IMR-90 (cell line): ENCODE results near the gene MX1. TPM values are rescaled to one million over a fixed set of nuclear protein-coding genes. Genes with fewer than 3 reads are reported as not detected.

ENCODE experiments used
- ATAC-seq: fragments of 200-7000 bp; cut with Tn5 transposase; 2 replicates; pipeline ENCODE4 v1.9.1; 2020; ENCODE audit warnings: low read depth, mild to moderate bottlenecking, moderate library complexity
- BruUV-seq: library from RNA; stranded (reverse); fragments of 400-500 nt; replicated peaks from 2 replicates; lab custom pipeline; 2021; lab: Mats Ljungman, UMichigan
- CTCF ChIA-PET: fragments of 300-600 bp; formaldehyde crosslinking; extraction: SDS; loops from one replicate; lab custom pipeline; 2021; ENCODE audit warnings: antibody characterized with exemption; lab: Yijun Ruan, JAX
- POLR2A ChIA-PET: fragments of 300-600 bp; sonication (Branson Sonifier 250); formaldehyde crosslinking; loops from one replicate; lab custom pipeline; 2022; ENCODE audit warnings: antibody characterized with exemption; ENCODE audit not compliant: unreplicated experiment; lab: Charles Lee
- DNase-seq: peaks from one replicate; pipeline ENCODE4 v3.0.0; 2013
- H2AFZ ChIP-seq: replicated peaks from 2 replicates; pipeline ENCODE3; 2013; ENCODE audit warnings: low read length, mild to moderate bottlenecking; ENCODE audit not compliant: poor library complexity
- H2AK5ac ChIP-seq: 2 replicates; pipeline ENCODE4 v1.6.1; 2013; ENCODE audit warnings: low read depth, low read length, inconsistent platforms
- H2AK9ac ChIP-seq: replicated peaks from 2 replicates; pipeline ENCODE3; 2013; ENCODE audit warnings: mild to moderate bottlenecking, low read depth, low read length, moderate library complexity; ENCODE audit not compliant: poor library complexity
- H2BK120ac ChIP-seq: 2 replicates; pipeline ENCODE4 v1.6.1; 2013; ENCODE audit warnings: low read depth, low read length, inconsistent platforms
- H2BK15ac ChIP-seq: 3 replicates; pipeline ENCODE4 v1.6.1; 2013; ENCODE audit warnings: low read depth, low read length, inconsistent platforms
- H2BK20ac ChIP-seq: 2 replicates; pipeline ENCODE4 v1.6.1; 2013; ENCODE audit warnings: low read depth, mild to moderate bottlenecking, inconsistent platforms, low read length, moderate library complexity
- H2BK5ac ChIP-seq: 2 replicates; pipeline ENCODE4 v1.6.1; 2013; ENCODE audit warnings: mild to moderate bottlenecking, low read depth, low read length, inconsistent platforms; ENCODE audit not compliant: poor library complexity, severe bottlenecking
- H3K14ac ChIP-seq: replicated peaks from 2 replicates; pipeline ENCODE4 v1.6.1; 2013; ENCODE audit warnings: low read depth, low read length, inconsistent platforms
- H3K18ac ChIP-seq: 2 replicates; pipeline ENCODE4 v1.6.1; 2013; ENCODE audit warnings: low read depth, low read length, control low read depth
- H3K23ac ChIP-seq: 2 replicates; pipeline ENCODE4 v1.6.1; 2013; ENCODE audit warnings: low read depth, low read length, inconsistent platforms
- H3K27ac ChIP-seq: 2 replicates; pipeline ENCODE4 v1.5.1; 2013; ENCODE audit warnings: mild to moderate bottlenecking, control low read depth, low read length; ENCODE audit not compliant: insufficient read depth
- H3K27me3 ChIP-seq: 2 replicates; pipeline ENCODE4 v1.6.1; 2013; ENCODE audit warnings: low read length; ENCODE audit not compliant: control insufficient read depth, insufficient read depth
- H3K36me3 ChIP-seq: 2 replicates; pipeline ENCODE4 v1.6.1; 2013; ENCODE audit warnings: low read length, mixed read lengths; ENCODE audit not compliant: control insufficient read depth, insufficient read depth
- H3K4ac ChIP-seq: 2 replicates; pipeline ENCODE4 v1.6.1; 2013; ENCODE audit warnings: low read depth, low read length, inconsistent platforms
- H3K4me1 ChIP-seq: 2 replicates; pipeline ENCODE4 v1.6.1; 2013; ENCODE audit warnings: low read length, mixed read lengths; ENCODE audit not compliant: control insufficient read depth, insufficient read depth
- H3K4me2 ChIP-seq: 2 replicates; pipeline ENCODE4 v1.6.1; 2013; ENCODE audit warnings: low read depth, mild to moderate bottlenecking, control low read depth, low read length, moderate library complexity
- H3K4me3 ChIP-seq: 2 replicates; pipeline ENCODE4 v1.5.1; 2013; ENCODE audit warnings: low read depth, mild to moderate bottlenecking, control low read depth, low read length, moderate library complexity; ENCODE audit not compliant: insufficient read depth
- H3K56ac ChIP-seq: 2 replicates; pipeline ENCODE4 v1.6.1; 2013; ENCODE audit warnings: low read length, inconsistent platforms; ENCODE audit not compliant: insufficient read depth; ENCODE audit errors: extremely low read depth
- H3K79me1 ChIP-seq, 2 experiments: 2 replicates each; pipeline ENCODE4 v1.6.1; 2013; ENCODE audit warnings: low read length in 2 of 2, inconsistent platforms in 1 of 2, low read depth in 1 of 2
- H3K9ac ChIP-seq: 2 replicates; pipeline ENCODE4 v1.6.1; 2013; ENCODE audit warnings: low read depth, low read length, control low read depth
- H3K9me1 ChIP-seq: 2 replicates; pipeline ENCODE4 v1.6.1; 2013; ENCODE audit warnings: low read length, inconsistent platforms; ENCODE audit not compliant: insufficient read depth
- H3K9me3 ChIP-seq: 2 replicates; pipeline ENCODE4 v1.6.1; 2013; ENCODE audit warnings: low read length; ENCODE audit not compliant: control insufficient read depth, insufficient read depth
- H4K20me1 ChIP-seq: 2 replicates; pipeline ENCODE4 v1.6.1; 2013; ENCODE audit warnings: low read length, inconsistent platforms; ENCODE audit not compliant: insufficient read depth
- H4K5ac ChIP-seq: 2 replicates; pipeline ENCODE4 v1.6.1; 2013; ENCODE audit warnings: mild to moderate bottlenecking, low read depth, low read length, control low read depth
- H4K8ac ChIP-seq, 2 experiments: 2 replicates each; pipeline ENCODE4 v1.6.1; 2013; ENCODE audit warnings: low read depth in 2 of 2, low read length in 2 of 2, control low read depth in 1 of 2, inconsistent platforms in 1 of 2
- H4K91ac ChIP-seq: 2 replicates; pipeline ENCODE4 v1.6.1; 2013; ENCODE audit warnings: low read depth, low read length, inconsistent platforms; ENCODE audit not compliant: insufficient read depth
- BHLHE40 ChIP-seq: fragments of 150-350 bp; IDR thresholded peaks from 2 replicates; pipeline ENCODE4 v1.6.1; 2016; ENCODE audit warnings: mild to moderate bottlenecking, low read depth, low read length
- CEBPB ChIP-seq: IDR thresholded peaks from 2 replicates; pipeline ENCODE4 v1.6.1; 2012; ENCODE audit warnings: low read depth, low read length, improper control_type of control experiment
- CHD1 ChIP-seq: IDR thresholded peaks from 2 replicates; pipeline ENCODE4 v1.6.1; 2012; ENCODE audit warnings: low read depth, low read length, improper control_type of control experiment
- CTCF ChIP-seq: conservative IDR thresholded peaks from 2 replicates; pipeline ENCODE4 v1.5.1; 2012; ENCODE audit warnings: mild to moderate bottlenecking, low read depth, low read length, improper control_type of control experiment
- ELK1 ChIP-seq: fragments of 150-350 bp; IDR thresholded peaks from 2 replicates; pipeline ENCODE4 v1.6.1; 2016; ENCODE audit warnings: low read depth, mild to moderate bottlenecking, low read length, moderate library complexity, borderline replicate concordance
- FOS ChIP-seq: fragments of 150-350 bp; IDR thresholded peaks from 2 replicates; pipeline ENCODE4 v1.6.1; 2016; ENCODE audit warnings: low read depth, low read length
- MAZ ChIP-seq: IDR thresholded peaks from 2 replicates; pipeline ENCODE4 v1.6.1; 2012; ENCODE audit warnings: low read depth, mild to moderate bottlenecking, low read length, improper control_type of control experiment, moderate library complexity, borderline replicate concordance
- MXI1 ChIP-seq: IDR thresholded peaks from 2 replicates; pipeline ENCODE4 v1.6.1; 2012; ENCODE audit warnings: low read depth, mild to moderate bottlenecking, low read length, moderate library complexity, borderline replicate concordance
- NFE2L2 ChIP-seq: fragments of 150-350 bp; IDR thresholded peaks from 2 replicates; pipeline ENCODE4 v1.6.1; 2016; ENCODE audit warnings: low read depth, mild to moderate bottlenecking, low read length
- POLR2A ChIP-seq: IDR thresholded peaks from 2 replicates; pipeline ENCODE4 v1.6.1; 2012; ENCODE audit warnings: mild to moderate bottlenecking, low read depth, low read length
- RAD21 ChIP-seq: IDR thresholded peaks from 2 replicates; pipeline ENCODE4 v1.6.1; 2012; ENCODE audit warnings: low read length, improper control_type of control experiment
- SMC3 ChIP-seq: fragments of 150-350 bp; IDR thresholded peaks from 2 replicates; pipeline ENCODE4 v1.6.1; 2016; ENCODE audit warnings: low read depth, mild to moderate bottlenecking, antibody characterized with exemption, low read length, moderate library complexity
- USF2 ChIP-seq: fragments of 150-350 bp; IDR thresholded peaks from 2 replicates; pipeline ENCODE4 v1.6.1; 2017; ENCODE audit warnings: mild to moderate bottlenecking, antibody characterized with exemption, low read length, low read depth
- WGBS, 2 experiments: methylation state at CpG; one replicate each; pipeline versions ENCODE4 v1.1.5 to v1.1.7; 2013; ENCODE audit warnings: missing lambda C conversion rate in 2 of 2; ENCODE audit not compliant: insufficient read length in 1 of 2; ENCODE audit errors: extremely low coverage in 2 of 2; 5-methylcytosine and 5-hydroxymethylcytosine counted together
- dilution Hi-C: fragments of 300-500 bp; cut with HindIII; formaldehyde crosslinking; loops from one replicate; pipeline ENCODE4 v1.14.3; 2018; ENCODE audit warnings: low sequenced_read_pairs; ENCODE audit not compliant: unreplicated experiment
- in situ Hi-C: fragments of 300-500 bp; cut with MboI; formaldehyde crosslinking; loops from 3 replicates; pipeline ENCODE4 v1.14.3; 2019; ENCODE audit warnings: low sequenced_read_pairs, inconsistent platforms, mixed read lengths
- intact Hi-C: fragments of 100-400 bp; cut with micrococcal nuclease; formaldehyde crosslinking; loops from 2 replicates; pipeline ENCODE4 v1.10.0; 2022
- polyA plus RNA-seq, 3 experiments: library from polyadenylated mRNA; depleted of rRNA; stranded (reverse); fragments of >200 nt; gene quantifications; 2 replicates each; pipeline ENCODE4 v1.2.3, GENCODE V29; 2012; ENCODE audit warnings: low replicate concordance in 1 of 3
- total RNA-seq: library from RNA; depleted of rRNA; stranded (reverse); fragments of >200 nt; gene quantifications from 2 replicates; pipeline ENCODE4 v1.2.3, GENCODE V29; 2012

Gene MX1
- total and polyA plus RNA-seq, 2 of the 4 experiments (the other 2 are of a cell fraction): 1.0 to 2.5 TPM

- no peak overlapping the region for H2AK9ac ChIP-seq
- no peak overlapping the region for H3K27ac ChIP-seq
- no peak overlapping the region for H3K9ac ChIP-seq
- TF ChIP-seq POLR2A: no peak
- TF ChIP-seq CTCF: no peak
- TF ChIP-seq RAD21: no peak
- TF ChIP-seq BHLHE40: no peak
- no peak for TF ChIP-seq MAZ
- TF ChIP-seq NFE2L2: no peak
- TF ChIP-seq FOS: no peak
- TF ChIP-seq CEBPB: no peak
- no peak for TF ChIP-seq ELK1
- TF ChIP-seq MXI1: no peak
- no peak for TF ChIP-seq SMC3
- TF ChIP-seq USF2: no peak
- no peak for TF ChIP-seq CHD1
- in situ Hi-C loops: no loop called here
- no peak overlapping the region for H3K14ac ChIP-seq
- H3K27me3 ChIP-seq: no peaks in the 10 kb centered on the region; the same call in 1 of the 2 replicates
- CTCF ChIA-PET: no interaction called here
- no peaks in the 10 kb centered on the region for H3K9me1 ChIP-seq
- H3K9me3 ChIP-seq: no peaks in the 10 kb centered on the region
- H3K4me1 ChIP-seq: no peaks in the 10 kb centered on the region
- H4K5ac ChIP-seq: no peak overlapping the region
- H2BK15ac ChIP-seq: no peak overlapping the region
- no peaks in the 10 kb centered on the region for H4K20me1 ChIP-seq
- dilution Hi-C loops: no loop called here
- no TSS peak for BruUV-seq
- H2AFZ ChIP-seq: no peak overlapping the region
- H3K4ac ChIP-seq: no peak overlapping the region
- no peak overlapping the region for H2AK5ac ChIP-seq
- H3K79me1 ChIP-seq: no peaks in the 10 kb centered on the region
- no peak overlapping the region for H3K4me3 ChIP-seq
- no peak overlapping the region for H3K18ac ChIP-seq
- H2BK5ac ChIP-seq: no peak overlapping the region
- DNase-seq (no peak), ATAC-seq (no peak)
- no peak overlapping the region for H4K91ac ChIP-seq
- no peak overlapping the region for H3K56ac ChIP-seq
- POLR2A ChIA-PET: no interaction called here
- intact Hi-C loops: no loop called here
- H4K8ac ChIP-seq: no peak overlapping the region
- H3K4me2 ChIP-seq: no peak overlapping the region
- H3K36me3 ChIP-seq: no peaks in the 10 kb centered on the region
- H2BK20ac ChIP-seq: no peak overlapping the region
- no peak overlapping the region for H3K23ac ChIP-seq
- WGBS, 2 experiments: no CpG with 5 or more reads among the region's 12 CpGs
- H2BK120ac ChIP-seq: no peak overlapping the region
Observed at GRCh38 chr21:41379901-41380300, 46.1 kb upstream of the MX1 start.
